HepG2 (cell line): Measurements from ENCODE around the gene MLLT10. TPM values are rescaled to one million over a fixed set of nuclear protein-coding genes. Genes with fewer than 3 reads are reported as not detected.
A peak's percentile ranks its signal among the peaks of the same experiment; 100 is the strongest.

Experiments
- AHR ChIP-seq: IDR thresholded peaks from 2 replicates; pipeline ENCODE4 v1.6.1; 2018; ENCODE audit warnings: missing genetic modification reagents, missing compliant biosample characterization
- HIVEP1 ChIP-seq: sonication (generic); formaldehyde crosslinking; IDR thresholded peaks from 2 replicates; pipeline ENCODE4 v1.4.0; 2020; ENCODE audit warnings: mild to moderate bottlenecking, missing genetic modification reagents
- KAT2B ChIP-seq: fragments of 150-350 bp; IDR thresholded peaks from 2 replicates; pipeline ENCODE4 v1.6.1; 2014; ENCODE audit warnings: low read depth, low read length, borderline replicate concordance
- KMT2B ChIP-seq: IDR thresholded peaks from 2 replicates; pipeline ENCODE4 v1.6.1; 2016; ENCODE audit warnings: missing genetic modification reagents, missing compliant biosample characterization
- MTA1 ChIP-seq: sonication (generic); formaldehyde crosslinking; IDR thresholded peaks from 2 replicates; pipeline ENCODE4 v1.4.0; 2020; ENCODE audit warnings: missing genetic modification reagents, mild to moderate bottlenecking, borderline replicate concordance
- NPAS2 ChIP-seq: sonication (generic); formaldehyde crosslinking; IDR thresholded peaks from 2 replicates; pipeline ENCODE4 v1.8.0; 2022; ENCODE audit warnings: mild to moderate bottlenecking, missing genetic modification reagents, borderline replicate concordance
- PRMT3 ChIP-seq: sonication (generic); formaldehyde crosslinking; IDR thresholded peaks from 2 replicates; pipeline ENCODE4 v1.8.1; 2022; ENCODE audit warnings: low read depth, mild to moderate bottlenecking, moderate library complexity, missing genetic modification reagents, borderline replicate concordance
- RCOR2 ChIP-seq: IDR thresholded peaks from 2 replicates; pipeline ENCODE4 v1.6.1; 2016; ENCODE audit warnings: missing biosample characterization, missing genetic modification reagents
- TCF12 ChIP-seq, 2 experiments: fragments of 450-650 bp in 1 of 2; sonication (generic) in 1 of 2; formaldehyde crosslinking in 1 of 2; IDR thresholded peaks; 2 replicates each; pipeline versions ENCODE4 v1.6.1 to v1.8.0; 2017 to 2022; ENCODE audit warnings: antibody characterized with exemption in 1 of 2, mild to moderate bottlenecking in 1 of 2, missing genetic modification reagents in 1 of 2, moderate library complexity in 1 of 2
- TOPORS ChIP-seq: sonication (generic); formaldehyde crosslinking; IDR thresholded peaks from 2 replicates; pipeline ENCODE4 v1.8.0; 2023; ENCODE audit warnings: mild to moderate bottlenecking, missing genetic modification reagents
- ZBTB10 ChIP-seq: sonication (generic); formaldehyde crosslinking; IDR thresholded peaks from 2 replicates; pipeline ENCODE4 v1.4.0; 2020; ENCODE audit warnings: missing genetic modification reagents, borderline replicate concordance
- ZBTB21 ChIP-seq: sonication (generic); formaldehyde crosslinking; IDR thresholded peaks from 2 replicates; pipeline ENCODE4 v1.4.0; 2020; ENCODE audit warnings: missing genetic modification reagents
- ZIK1 ChIP-seq: sonication (generic); formaldehyde crosslinking; IDR thresholded peaks from 2 replicates; pipeline ENCODE4 v1.5.0; 2020; ENCODE audit warnings: mild to moderate bottlenecking, low read depth, missing genetic modification reagents, borderline replicate concordance
- ZNF136 ChIP-seq: sonication (generic); formaldehyde crosslinking; IDR thresholded peaks from 2 replicates; pipeline ENCODE4 v1.8.1; 2022; ENCODE audit warnings: low read depth, mild to moderate bottlenecking, moderate library complexity, missing genetic modification reagents
- ZNF282 ChIP-seq: fragments of 450-650 bp; IDR thresholded peaks from 2 replicates; pipeline ENCODE4 v1.6.1; 2018; ENCODE audit not compliant: partially characterized antibody
- ZNF496 ChIP-seq: sonication (generic); formaldehyde crosslinking; IDR thresholded peaks from 2 replicates; pipeline ENCODE4 v1.8.1; 2023; ENCODE audit warnings: mild to moderate bottlenecking, moderate library complexity, missing genetic modification reagents; ENCODE audit not compliant: insufficient replicate concordance
- ZNF558 ChIP-seq: sonication (generic); formaldehyde crosslinking; IDR thresholded peaks from 2 replicates; pipeline ENCODE4 v1.9.0; 2022; ENCODE audit warnings: mild to moderate bottlenecking, missing genetic modification reagents, borderline replicate concordance
- ZNF670 ChIP-seq: sonication (generic); formaldehyde crosslinking; IDR thresholded peaks from 2 replicates; pipeline ENCODE4 v1.8.0; 2022; ENCODE audit warnings: mild to moderate bottlenecking, missing genetic modification reagents, borderline replicate concordance
- ZNF792 ChIP-seq: IDR thresholded peaks from 2 replicates; pipeline ENCODE4 v1.6.1; 2016
- polyA plus RNA-seq, 8 experiments: library from polyadenylated mRNA; depleted of rRNA in 3 of 8; stranded (reverse) in 7 of 8; unstranded in 1 of 8; fragments of >200 nt; fragmentation: Illumina TruSeq in 4 of 8; extraction: Trizol in 4 of 8; gene quantifications; 2 replicates each; pipeline versions ENCODE4 v1.2.1 to v1.2.3, GENCODE V29; 2011 to 2016; ENCODE audit warnings: low read depth in 4 of 8, missing spikeins in 1 of 8, mixed read lengths in 1 of 8; ENCODE audit not compliant: insufficient read depth in 1 of 8
- total RNA-seq, 5 experiments: library from RNA; depleted of rRNA; stranded (reverse); fragments of >200 nt; fragmentation: Illumina TruSeq; extraction: Trizol; gene quantifications; 2 replicates each; pipeline ENCODE4 v1.2.3, GENCODE V29; 2016; ENCODE audit warnings: low read depth in 1 of 5
- TF ChIP-seq, protein P1 (sequence below), 2 experiments: sonication (generic) in 1 of 2; formaldehyde crosslinking in 1 of 2; IDR thresholded peaks; 2 replicates each; pipeline versions ENCODE4 v1.5.1 to v1.6.1; 2011 to 2020; ENCODE audit warnings: borderline replicate concordance in 1 of 2, low read depth in 1 of 2, low read length in 1 of 2, mild to moderate bottlenecking in 1 of 2, missing genetic modification reagents in 1 of 2, moderate library complexity in 1 of 2
- TF ChIP-seq, protein P2 (sequence below): sonication (generic); formaldehyde crosslinking; IDR thresholded peaks from 2 replicates; pipeline ENCODE4 v1.5.0; 2020; ENCODE audit warnings: mild to moderate bottlenecking, missing genetic modification reagents, borderline replicate concordance

The MLLT10 gene
- total and polyA plus RNA-seq, 2 of the 13 experiments (the other 11 are each of a cell fraction or from before 2014, with no cell fraction given) = 51.3 to 84.1 TPM

GRCh38 chr10:21535494-21535965, 1.5 kb downstream of the MLLT10 start (continued):
- TF ChIP-seq, protein P1, sequence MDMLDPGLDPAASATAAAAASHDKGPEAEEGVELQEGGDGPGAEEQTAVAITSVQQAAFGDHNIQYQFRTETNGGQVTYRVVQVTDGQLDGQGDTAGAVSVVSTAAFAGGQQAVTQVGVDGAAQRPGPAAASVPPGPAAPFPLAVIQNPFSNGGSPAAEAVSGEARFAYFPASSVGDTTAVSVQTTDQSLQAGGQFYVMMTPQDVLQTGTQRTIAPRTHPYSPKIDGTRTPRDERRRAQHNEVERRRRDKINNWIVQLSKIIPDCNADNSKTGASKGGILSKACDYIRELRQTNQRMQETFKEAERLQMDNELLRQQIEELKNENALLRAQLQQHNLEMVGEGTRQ (IDR thresholded peaks at IDR 0.05; ENCODE audit: low read depth, low read length) = no peak
- TF ChIP-seq, protein P1 (CRISPR knock-in tag; IDR thresholded peaks at IDR 0.05; ENCODE audit: borderline replicate concordance) = no peak
- TF ChIP-seq TCF12 (IDR thresholded peaks at IDR 0.05) = no peak
- no peak for TF ChIP-seq TCF12 (CRISPR knock-in tag; IDR thresholded peaks at IDR 0.05)
- no peak for TF ChIP-seq ZNF670 (CRISPR knock-in tag)
- no peak for TF ChIP-seq ZNF282
- TF ChIP-seq TOPORS (CRISPR knock-in tag) = 0 out of 2 replicates have a peak, but pooled peaks have one; percentile 14
- TF ChIP-seq ZNF558 (CRISPR knock-in tag) = no peak
- no peak for TF ChIP-seq RCOR2
- no peak for TF ChIP-seq NPAS2
- TF ChIP-seq ZNF136 (CRISPR knock-in tag) = no peak
- no peak for TF ChIP-seq KMT2B (CRISPR knock-in tag)
- no peak for TF ChIP-seq KAT2B
- no peak for TF ChIP-seq ZBTB21 (CRISPR knock-in tag)
- TF ChIP-seq HIVEP1 (CRISPR knock-in tag) = no peak
- TF ChIP-seq ZBTB10 = no peak
- TF ChIP-seq ZNF496 (CRISPR knock-in tag) = no peak
- TF ChIP-seq ZNF792 (CRISPR knock-in tag) = no peak
- no peak; the same call in 1 of the 2 replicates for TF ChIP-seq MTA1 (CRISPR knock-in tag)
- no peak for TF ChIP-seq AHR (CRISPR knock-in tag)
- no peak for TF ChIP-seq PRMT3 (CRISPR knock-in tag)
- TF ChIP-seq, protein P2, sequence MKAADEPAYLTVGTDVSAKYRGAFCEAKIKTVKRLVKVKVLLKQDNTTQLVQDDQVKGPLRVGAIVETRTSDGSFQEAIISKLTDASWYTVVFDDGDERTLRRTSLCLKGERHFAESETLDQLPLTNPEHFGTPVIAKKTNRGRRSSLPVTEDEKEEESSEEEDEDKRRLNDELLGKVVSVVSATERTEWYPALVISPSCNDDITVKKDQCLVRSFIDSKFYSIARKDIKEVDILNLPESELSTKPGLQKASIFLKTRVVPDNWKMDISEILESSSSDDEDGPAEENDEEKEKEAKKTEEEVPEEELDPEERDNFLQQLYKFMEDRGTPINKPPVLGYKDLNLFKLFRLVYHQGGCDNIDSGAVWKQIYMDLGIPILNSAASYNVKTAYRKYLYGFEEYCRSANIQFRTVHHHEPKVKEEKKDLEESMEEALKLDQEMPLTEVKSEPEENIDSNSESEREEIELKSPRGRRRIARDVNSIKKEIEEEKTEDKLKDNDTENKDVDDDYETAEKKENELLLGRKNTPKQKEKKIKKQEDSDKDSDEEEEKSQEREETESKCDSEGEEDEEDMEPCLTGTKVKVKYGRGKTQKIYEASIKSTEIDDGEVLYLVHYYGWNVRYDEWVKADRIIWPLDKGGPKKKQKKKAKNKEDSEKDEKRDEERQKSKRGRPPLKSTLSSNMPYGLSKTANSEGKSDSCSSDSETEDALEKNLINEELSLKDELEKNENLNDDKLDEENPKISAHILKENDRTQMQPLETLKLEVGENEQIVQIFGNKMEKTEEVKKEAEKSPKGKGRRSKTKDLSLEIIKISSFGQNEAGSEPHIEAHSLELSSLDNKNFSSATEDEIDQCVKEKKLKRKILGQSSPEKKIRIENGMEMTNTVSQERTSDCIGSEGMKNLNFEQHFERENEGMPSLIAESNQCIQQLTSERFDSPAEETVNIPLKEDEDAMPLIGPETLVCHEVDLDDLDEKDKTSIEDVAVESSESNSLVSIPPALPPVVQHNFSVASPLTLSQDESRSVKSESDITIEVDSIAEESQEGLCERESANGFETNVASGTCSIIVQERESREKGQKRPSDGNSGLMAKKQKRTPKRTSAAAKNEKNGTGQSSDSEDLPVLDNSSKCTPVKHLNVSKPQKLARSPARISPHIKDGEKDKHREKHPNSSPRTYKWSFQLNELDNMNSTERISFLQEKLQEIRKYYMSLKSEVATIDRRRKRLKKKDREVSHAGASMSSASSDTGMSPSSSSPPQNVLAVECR (CRISPR knock-in tag) = 0 out of 2 replicates have a peak, but pooled peaks have one; percentile 16
- TF ChIP-seq ZIK1 (CRISPR knock-in tag) = no peak
